Activated CD4-positive, alpha-beta T cell treated with anti-CD3 and anti-CD28 coated beads for 36 hours (primary cell): ENCODE data around the gene MYBPC2. TPM values are rescaled to one million over a fixed set of nuclear protein-coding genes. Genes with fewer than 3 reads are reported as not detected.

ENCODE experiments used
- ATAC-seq: fragments of 200-7000 bp; cut with Tn5 transposase; one replicate; pipeline ENCODE4 v1.10.0; 2021; ENCODE audit warnings: mild to moderate bottlenecking, moderate library complexity
- CTCF ChIA-PET: fragments of 350-600 bp; sonication (Branson Sonifier 250); formaldehyde crosslinking; loops from one replicate; lab custom pipeline; 2021; ENCODE audit warnings: antibody characterized with exemption; lab: Charles Lee
- POLR2A ChIA-PET: fragments of 350-600 bp; sonication (Branson Sonifier 250); formaldehyde crosslinking; loops from one replicate; lab custom pipeline; 2021; ENCODE audit warnings: antibody characterized with exemption, inconsistent platforms; lab: Charles Lee
- DNase-seq: peaks from one replicate; pipeline ENCODE4 v3.0.0-alpha.2; 2020
- H3K27ac Mint-ChIP-seq: one replicate; pipeline ENCODE4 v1.8.0; 2021; ENCODE audit warnings: mixed read lengths
- H3K27me3 Mint-ChIP-seq: one replicate; pipeline ENCODE4 v1.8.0; 2021; ENCODE audit warnings: mixed read lengths
- H3K36me3 Mint-ChIP-seq: one replicate; pipeline ENCODE4 v1.8.0; 2021; ENCODE audit warnings: low read depth, mixed read lengths
- H3K4me1 Mint-ChIP-seq: one replicate; pipeline ENCODE4 v1.8.0; 2021; ENCODE audit warnings: mixed read lengths
- H3K4me3 Mint-ChIP-seq: one replicate; pipeline ENCODE4 v1.8.0; 2021; ENCODE audit warnings: mild to moderate bottlenecking, moderate library complexity, mixed read lengths
- H3K9me3 Mint-ChIP-seq: one replicate; pipeline ENCODE4 v1.8.0; 2021; ENCODE audit warnings: low read depth, mixed read lengths
- intact Hi-C, 2 experiments: fragments of 100-400 bp; cut with DNase I in 1 of 2; cut with micrococcal nuclease in 1 of 2; formaldehyde crosslinking; loops; one replicate each; pipeline versions ENCODE4 v1.14.2 to v1.15.1; 2022 to 2024; cut with DNase I, micrococcal nuclease
- total RNA-seq, 2 experiments: library from RNA; stranded (reverse); gene quantifications; one replicate each; pipeline ENCODE4 v1.2.3, GENCODE V29; 2021

The MYBPC2 gene
- total RNA-seq, 2 experiments from 2014 or later, result 0.14 to 0.30 TPM

DNA sequence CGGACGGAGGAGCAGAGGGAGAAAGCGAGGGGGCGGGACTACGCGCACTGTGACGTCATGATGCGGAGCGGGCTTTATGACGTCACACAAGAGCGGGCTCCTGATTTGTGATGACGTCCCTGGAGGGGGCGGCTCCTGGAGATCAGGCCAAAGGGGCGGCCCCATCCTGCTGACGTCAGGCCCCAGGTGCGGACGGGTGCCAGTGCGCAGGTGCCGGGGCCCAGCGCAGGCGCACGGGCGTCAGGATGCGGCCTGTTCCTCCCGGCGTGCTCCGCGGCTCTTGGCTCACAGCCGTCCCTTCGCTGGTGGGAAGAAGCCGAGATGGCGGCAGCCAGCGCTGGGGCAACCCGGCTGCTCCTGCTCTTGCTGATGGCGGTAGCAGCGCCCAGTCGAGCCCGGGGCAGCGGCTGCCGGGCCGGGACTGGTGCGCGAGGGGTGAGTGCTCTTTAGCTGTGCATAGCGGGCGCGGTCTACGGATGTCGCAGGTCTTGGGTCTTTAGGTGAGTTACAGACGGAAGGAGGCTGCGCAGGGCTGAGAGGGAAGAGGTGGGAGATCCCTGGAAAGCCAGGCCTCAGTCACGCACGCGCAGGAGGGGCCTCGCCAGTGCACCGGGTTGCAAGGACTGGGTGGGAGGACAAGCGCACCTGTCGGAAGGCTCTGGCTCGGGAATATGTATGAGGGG lies 43.7 kb downstream of the MYBPC2 start, which contains the start of the genes EMC10 and GARIN5A:
Gene EMC10 (plus strand): TSS at position 284 of the 683 bp plus-strand sequence. CDS start 38 bp downstream, at position 322.
Gene GARIN5A (minus strand): TSS at position 625 of the 683 bp plus-strand sequence. CDS start 460 bp downstream, at position 165.
- intact Hi-C loops, result loop anchor here (1.0 kb wide), 9 partner anchors 35 to 328 kb away; partner anchors contain the start of genes JOSD2 (in 2 of the 2), NR1H2 (in 1 of the 2) and POLD1 (in 1 of the 2)
- Mint-ChIP-seq H3K27me3 (no peaks in the 10 kb centered on the region), H3K4me1 (peaks cover 18% of the 10 kb centered on the region), H3K9me3 (no peaks in the 10 kb centered on the region), H3K36me3 (peaks cover 20% of the 10 kb centered on the region), H3K4me3 (peak within 1 kb of the TSS; percentile 90), H3K27ac (peak within 1 kb of the TSS; percentile 84)
- POLR2A ChIA-PET, result no interaction called here
- peak; percentile 98 for ATAC-seq
- DNase-seq, result peak; percentile 98
- CTCF ChIA-PET, result no interaction called here

DNA sequence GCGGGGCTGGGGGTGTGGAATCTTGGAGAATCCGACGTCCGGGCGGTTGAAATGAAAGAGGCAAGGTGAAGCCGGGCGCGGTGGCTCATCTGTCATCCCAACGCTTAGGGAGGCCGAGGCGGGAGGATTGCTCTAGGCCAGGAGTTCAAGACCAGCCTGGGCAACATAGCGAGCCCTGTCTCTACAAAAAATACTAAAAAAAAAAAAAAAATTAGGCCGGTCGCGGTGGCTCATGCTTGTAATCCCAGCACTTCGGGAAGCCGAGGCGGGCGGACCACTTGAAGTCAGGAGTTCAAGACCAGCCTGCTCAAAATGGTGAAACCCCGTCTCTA lies 44.2 kb downstream of the MYBPC2 start:
- Mint-ChIP-seq H3K4me1 (peaks cover 18% of the 10 kb centered on the region), H3K36me3 (peaks cover 20% of the 10 kb centered on the region), H3K4me3 (peak overlapping the region; percentile 90), H3K27ac (peak overlapping the region; percentile 84), H3K27me3 (no peaks in the 10 kb centered on the region), H3K9me3 (no peaks in the 10 kb centered on the region)
- ChIA-PET CTCF (no interaction called here), POLR2A (no interaction called here)
- no peak for DNase-seq
- intact Hi-C loops, result loop anchor here (1.0 kb wide), 9 partner anchors 34 to 327 kb away; partner anchors contain the start of genes JOSD2 (in 2 of the 2), NR1H2 (in 1 of the 2) and POLD1 (in 1 of the 2)
- no peak for ATAC-seq

DNA sequence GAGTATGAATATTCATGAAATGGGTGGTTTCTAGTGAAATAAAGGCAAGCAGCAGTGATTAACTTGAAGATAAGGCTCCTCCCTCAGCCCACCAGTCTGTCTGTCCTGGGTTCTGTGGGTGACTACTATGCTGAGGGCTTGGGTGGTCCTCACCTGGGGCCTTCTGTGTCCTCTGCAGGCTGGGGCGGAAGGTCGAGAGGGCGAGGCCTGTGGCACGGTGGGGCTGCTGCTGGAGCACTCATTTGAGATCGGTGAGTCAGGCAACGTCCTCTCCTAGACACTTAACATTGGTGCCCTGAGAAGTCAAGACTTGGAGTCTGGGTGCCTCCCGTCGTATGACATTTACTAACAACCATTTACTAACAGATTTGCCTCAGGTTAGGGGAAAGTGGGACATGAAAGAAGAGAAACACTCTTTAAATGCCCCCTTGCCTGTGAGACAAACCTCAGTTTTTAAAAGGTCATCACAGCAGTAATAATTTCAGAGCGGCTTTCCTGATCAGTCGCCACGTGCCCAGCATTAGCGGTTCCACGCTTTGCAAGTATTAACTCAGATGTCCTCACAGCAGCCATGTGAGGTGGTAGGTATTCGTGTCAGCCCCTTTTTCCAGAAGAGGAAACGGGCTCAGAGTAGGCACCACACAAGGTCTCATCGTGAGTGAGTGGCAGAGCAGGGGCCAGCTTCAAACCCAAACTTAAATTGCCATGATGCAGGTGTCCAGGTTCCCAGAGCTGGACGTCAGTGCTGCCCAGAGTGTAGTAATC lies 45.2 kb downstream of the MYBPC2 start:
- peak overlapping the region; percentile 44 for H3K27ac Mint-ChIP-seq
- intact Hi-C loops, result no loop called here
- CTCF ChIA-PET, result interaction anchor here (0.6 to 1.5 kb wide), 3 partner anchors 17 to 465 kb away, joined by 3 to 5 read pairs (median 3); no protein-coding TSS in a partner anchor

DNA sequence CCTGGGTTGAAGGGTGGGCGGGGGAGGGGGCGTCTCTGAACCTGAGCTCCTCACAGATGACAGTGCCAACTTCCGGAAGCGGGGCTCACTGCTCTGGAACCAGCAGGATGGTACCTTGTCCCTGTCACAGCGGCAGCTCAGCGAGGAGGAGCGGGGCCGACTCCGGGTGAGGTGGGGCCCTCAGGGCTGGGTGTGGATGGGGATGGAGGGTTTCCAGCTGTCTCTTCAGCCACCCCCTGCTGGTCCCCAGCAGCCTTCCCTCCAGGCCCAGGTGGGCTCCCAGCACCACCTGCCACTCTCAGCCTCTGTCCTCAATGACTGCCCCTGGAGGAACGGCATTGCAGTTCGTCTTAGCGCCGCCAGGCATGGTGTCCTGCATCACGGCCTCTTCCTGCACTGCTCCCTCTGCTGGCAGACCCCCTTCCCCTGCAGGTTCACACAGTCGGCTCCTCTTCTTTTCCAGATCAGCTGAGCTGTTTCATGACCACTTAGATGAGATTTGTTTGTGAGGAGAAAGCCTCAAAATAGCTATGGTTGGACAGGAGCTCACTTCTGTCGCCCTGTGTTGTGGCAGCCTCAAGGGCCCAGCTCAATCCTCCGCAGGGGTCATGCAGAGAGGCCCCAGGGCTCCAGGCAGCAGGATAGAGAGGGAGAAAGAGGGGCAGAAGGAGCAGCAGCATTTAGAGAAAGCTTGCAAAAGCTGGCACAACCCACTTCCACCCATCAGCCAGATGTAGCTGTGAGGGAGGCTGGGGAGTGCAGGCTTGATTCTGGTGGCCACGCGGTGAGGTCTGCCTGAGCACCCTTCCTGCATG lies 46.4 kb downstream of the MYBPC2 start:
- ChIA-PET CTCF (interaction anchor here (0.6 to 1.5 kb wide), 7 partner anchors 18 to 466 kb away, joined by 3 to 5 read pairs (median 3); partner anchors contain the start of gene POLD1), POLR2A (interaction anchor here (0.6 kb wide), 1 partner anchor 144 kb away, joined by 3 read pairs; no protein-coding TSS in a partner anchor)
- intact Hi-C loops, result no loop called here
- no peak overlapping the region for H3K4me3 Mint-ChIP-seq
- no peak overlapping the region for H3K27ac Mint-ChIP-seq
- no peaks in the 10 kb centered on the region for H3K9me3 Mint-ChIP-seq
- H3K4me1 Mint-ChIP-seq, result peaks cover 18% of the 10 kb centered on the region
- ATAC-seq (no peak), DNase-seq (peak; percentile 54)
- peaks cover 28% of the 10 kb centered on the region for H3K36me3 Mint-ChIP-seq
- H3K27me3 Mint-ChIP-seq, result no peaks in the 10 kb centered on the region

More for the DNA sequence above, 45.2 kb downstream of the MYBPC2 start:
- Mint-ChIP-seq H3K27me3 (no peaks in the 10 kb centered on the region), H3K36me3 (peaks cover 22% of the 10 kb centered on the region), H3K4me3 (peak overlapping the region; percentile 90), H3K4me1 (peaks cover 18% of the 10 kb centered on the region), H3K9me3 (no peaks in the 10 kb centered on the region)
- DNase-seq, result no peak
- no peak for ATAC-seq
- POLR2A ChIA-PET, result interaction anchor here (0.6 kb wide), 2 partner anchors 143 to 324 kb away, joined by 3 to 4 read pairs; no protein-coding TSS in a partner anchor

DNA sequence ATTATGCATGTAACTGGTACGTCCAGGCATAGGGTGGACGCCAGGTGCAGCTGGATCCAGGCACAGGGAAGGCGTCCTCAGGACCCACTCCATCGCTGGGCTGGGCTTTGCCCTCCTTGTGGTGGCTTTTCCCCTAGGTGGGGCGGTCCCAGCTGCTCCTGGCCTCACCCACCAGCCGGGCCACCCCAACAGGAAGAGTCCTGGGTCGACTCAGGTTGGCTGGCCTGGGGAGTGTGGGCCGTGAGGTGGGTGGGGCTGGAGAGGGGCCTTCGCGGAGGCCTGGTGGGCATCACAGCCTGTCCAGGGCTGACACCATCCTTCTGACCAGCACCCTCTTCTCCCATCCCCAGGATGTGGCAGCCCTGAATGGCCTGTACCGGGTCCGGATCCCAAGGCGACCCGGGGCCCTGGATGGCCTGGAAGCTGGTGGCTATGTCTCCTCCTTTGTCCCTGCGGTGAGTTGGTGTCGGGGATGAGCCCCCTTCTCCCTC lies 47.1 kb downstream of the MYBPC2 start:
- DNase-seq, result no peak
- no peak for ATAC-seq
- Mint-ChIP-seq H3K4me3 (no peak overlapping the region), H3K36me3 (peaks cover 28% of the 10 kb centered on the region), H3K9me3 (no peaks in the 10 kb centered on the region), H3K27ac (no peak overlapping the region), H3K27me3 (no peaks in the 10 kb centered on the region), H3K4me1 (peaks cover 18% of the 10 kb centered on the region)
- POLR2A ChIA-PET, result no interaction called here
- CTCF ChIA-PET, result interaction anchor here (1.1 to 1.5 kb wide), 4 partner anchors 19 to 243 kb away, joined by 3 to 5 read pairs (median 4); partner anchors contain the start of gene POLD1
- intact Hi-C loops, result no loop called here

DNA sequence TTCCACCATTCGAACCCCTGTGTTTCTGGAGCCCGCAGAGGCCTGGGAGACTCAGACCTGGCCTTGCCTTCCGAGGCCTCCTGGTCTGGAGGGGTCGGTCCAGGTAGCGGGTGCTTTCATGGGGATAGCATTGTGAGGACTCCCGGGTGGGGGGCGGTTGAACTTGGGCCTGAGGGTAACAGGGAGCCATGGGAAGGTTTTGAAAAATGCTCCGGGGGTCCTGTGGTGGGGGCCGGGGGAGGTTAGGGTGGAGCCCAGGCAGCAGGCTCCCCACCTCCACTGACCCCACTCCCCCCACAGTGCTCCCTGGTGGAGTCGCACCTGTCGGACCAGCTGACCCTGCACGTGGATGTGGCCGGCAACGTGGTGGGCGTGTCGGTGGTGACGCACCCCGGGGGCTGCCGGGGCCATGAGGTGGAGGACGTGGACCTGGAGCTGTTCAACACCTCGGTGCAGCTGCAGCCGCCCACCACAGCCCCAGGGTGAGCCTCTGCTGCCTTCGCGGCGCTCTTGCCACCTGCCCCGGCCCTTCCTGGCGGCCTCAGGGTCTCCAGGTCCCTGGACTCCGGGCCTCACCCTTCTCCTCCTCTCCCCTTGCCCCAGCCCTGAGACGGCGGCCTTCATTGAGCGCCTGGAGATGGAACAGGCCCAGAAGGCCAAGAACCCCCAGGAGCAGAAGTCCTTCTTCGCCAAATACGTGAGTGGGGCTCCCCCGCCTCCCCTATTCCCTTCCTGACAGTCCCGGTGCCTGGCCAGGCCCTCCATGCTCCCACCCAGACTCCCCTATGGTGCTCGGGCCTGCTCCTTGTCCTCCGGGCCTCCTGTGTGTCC lies 47.8 kb downstream of the MYBPC2 start:
- CTCF ChIA-PET, result no interaction called here
- Mint-ChIP-seq H3K9me3 (no peaks in the 10 kb centered on the region), H3K4me3 (no peak overlapping the region), H3K4me1 (peaks cover 18% of the 10 kb centered on the region), H3K27ac (no peak overlapping the region), H3K27me3 (no peaks in the 10 kb centered on the region), H3K36me3 (peaks cover 32% of the 10 kb centered on the region)
- DNase-seq, result no peak
- intact Hi-C loops, result no loop called here
- POLR2A ChIA-PET, result no interaction called here
- no peak for ATAC-seq

DNA sequence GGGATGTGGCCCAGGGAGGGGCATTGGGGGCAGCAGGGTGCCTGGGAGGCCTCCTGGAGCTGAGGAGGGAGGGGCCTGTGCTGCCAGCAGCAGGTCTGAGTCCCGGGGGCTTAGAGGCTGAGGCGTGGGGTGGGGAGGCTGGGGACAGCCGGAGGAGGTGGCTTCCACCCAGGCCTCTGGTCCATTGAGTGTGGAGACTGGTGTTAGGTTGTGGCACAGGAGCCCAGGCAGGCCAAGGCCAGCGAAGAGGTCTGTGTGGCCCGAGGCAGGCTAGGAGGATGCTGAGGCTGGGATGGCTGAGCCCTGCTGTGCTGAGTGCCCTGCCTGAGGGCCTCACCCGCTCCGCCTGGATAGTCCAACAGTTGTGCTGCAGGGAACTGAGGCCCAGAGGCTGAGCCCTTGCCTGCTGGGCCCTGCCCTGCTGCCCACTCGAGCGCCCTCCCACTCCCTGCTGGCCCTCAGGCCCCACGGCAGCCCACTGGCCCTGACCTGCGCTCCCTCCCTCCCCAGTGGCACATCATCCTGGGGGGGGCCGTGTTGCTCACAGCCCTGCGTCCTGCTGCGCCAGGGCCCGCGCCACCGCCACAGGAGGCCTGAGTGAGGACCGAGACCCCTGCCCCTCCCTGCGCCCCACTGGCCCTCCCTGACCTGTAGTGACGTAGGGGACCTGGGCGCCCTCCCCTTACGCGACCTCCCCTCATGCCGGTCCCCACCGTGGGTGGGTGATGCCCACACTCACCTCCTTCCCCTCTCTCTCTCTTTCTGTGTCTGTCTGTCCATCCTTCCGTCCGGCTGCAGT lies 48.9 kb downstream of the MYBPC2 start:
- Mint-ChIP-seq H3K4me1 (peaks cover 16% of the 10 kb centered on the region), H3K9me3 (no peaks in the 10 kb centered on the region), H3K27me3 (no peaks in the 10 kb centered on the region), H3K36me3 (peaks cover 39% of the 10 kb centered on the region), H3K4me3 (no peak overlapping the region), H3K27ac (no peak overlapping the region)
- CTCF ChIA-PET, result no interaction called here
- ATAC-seq, result no peak
- POLR2A ChIA-PET, result no interaction called here
- intact Hi-C loops, result no loop called here
- no peak for DNase-seq

DNA sequence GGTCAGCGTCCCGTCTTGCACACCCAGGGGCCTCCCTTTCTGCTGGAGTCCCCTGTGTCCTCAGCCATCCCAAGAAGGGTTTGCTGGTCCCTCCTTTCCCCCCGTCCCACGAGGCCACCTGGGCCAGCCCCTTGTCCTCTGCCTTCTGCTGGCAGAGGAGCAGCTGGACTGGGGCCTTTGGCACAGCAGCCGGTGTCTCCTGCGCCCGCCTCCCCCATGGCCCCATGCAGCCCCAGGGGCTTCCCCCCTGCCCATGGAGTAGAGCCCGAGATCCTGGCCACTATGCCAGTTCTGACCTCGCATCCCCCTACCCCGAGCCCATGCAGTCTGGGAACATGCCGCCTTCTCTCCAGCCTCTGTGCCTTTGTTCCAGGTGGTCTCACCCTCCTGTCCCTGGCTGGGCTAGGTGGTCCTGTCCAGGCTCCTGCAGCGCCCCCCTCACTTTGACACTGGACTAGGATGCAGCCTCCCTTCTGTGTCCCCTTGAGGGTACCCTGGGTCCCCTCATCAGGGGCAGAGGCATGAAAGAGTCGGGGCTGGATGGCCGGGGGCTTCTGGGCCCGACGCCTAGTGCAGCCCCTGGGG lies 49.7 kb downstream of the MYBPC2 start:
- Mint-ChIP-seq H3K36me3 (peaks cover 41% of the 10 kb centered on the region), H3K27ac (no peak overlapping the region), H3K4me3 (no peak overlapping the region), H3K4me1 (peaks cover 19% of the 10 kb centered on the region), H3K9me3 (peaks cover 3% of the 10 kb centered on the region), H3K27me3 (no peaks in the 10 kb centered on the region)
- intact Hi-C loops, result no loop called here
- DNase-seq (no peak), ATAC-seq (no peak)
- CTCF ChIA-PET, result no interaction called here
- POLR2A ChIA-PET, result interaction anchor here (0.6 kb wide), 1 partner anchor 59 kb away, joined by 3 read pairs; no protein-coding TSS in a partner anchor

DNA sequence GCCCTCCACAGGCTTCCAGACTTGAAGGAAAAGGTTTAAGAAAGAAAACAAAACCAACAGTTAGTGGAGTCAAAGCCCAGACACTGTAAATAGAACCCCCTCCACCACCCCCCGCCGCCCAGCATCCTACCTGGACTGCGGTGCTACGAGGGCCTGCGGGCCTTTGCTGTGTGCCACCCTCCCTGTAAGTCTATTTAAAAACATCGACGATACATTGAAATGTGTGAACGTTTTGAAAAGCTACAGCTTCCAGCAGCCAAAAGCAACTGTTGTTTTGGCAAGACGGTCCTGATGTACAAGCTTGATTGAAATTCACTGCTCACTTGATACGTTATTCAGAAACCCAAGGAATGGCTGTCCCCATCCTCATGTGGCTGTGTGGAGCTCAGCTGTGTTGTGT lies 50.2 kb downstream of the MYBPC2 start:
- CTCF ChIA-PET, result interaction anchor here (1.1 to 1.4 kb wide), 2 partner anchors 28 to 301 kb away, joined by 3 read pairs; partner anchors contain the start of gene JOSD2
- peaks cover 14% of the 10 kb centered on the region for H3K4me1 Mint-ChIP-seq

More for the DNA sequence above, 50.2 kb downstream of the MYBPC2 start:
- peaks cover 3% of the 10 kb centered on the region for H3K9me3 Mint-ChIP-seq
- H3K27me3 Mint-ChIP-seq, result no peaks in the 10 kb centered on the region
- peaks cover 35% of the 10 kb centered on the region for H3K36me3 Mint-ChIP-seq
- no peak overlapping the region for H3K4me3 Mint-ChIP-seq
- ATAC-seq, result no peak
- intact Hi-C loops, result no loop called here
- POLR2A ChIA-PET, result interaction anchor here (0.6 kb wide), 1 partner anchor 60 kb away, joined by 3 read pairs; no protein-coding TSS in a partner anchor
- H3K27ac Mint-ChIP-seq, result no peak overlapping the region
- DNase-seq, result no peak
